Putamen (tissue), 1 donor: ENCODE measurements around the gene HADHB.
"Not testable (repeated sequence)": the region's sequence is repeated elsewhere in the genome, so short reads cannot be mapped to it uniquely, and the experiment has no call there.

ENCODE experiments used
- DNase-seq: peaks from one replicate; pipeline ENCODE4 v3.0.0-alpha.2; 2016; ENCODE audit warnings: low spot score

The HADHB gene

GRCh38 chr2:26245231-26245732, 543 bp downstream of the HADHB start:
- DNase-seq = peak; percentile 47

- DNase-seq = no peak
Measured at GRCh38 chr2:26245810-26246209, 1.1 kb downstream of the HADHB start.

GRCh38 chr2:26246818-26247217, 2.1 kb downstream of the HADHB start:
- no peak for DNase-seq

- no peak for DNase-seq
Measured at GRCh38 chr2:26249625-26250024, 4.9 kb downstream of the HADHB start.

GRCh38 chr2:26251893-26252292, 7.2 kb downstream of the HADHB start:
- peak; percentile 57 for DNase-seq

GRCh38 chr2:26255759-26256384, 11.1 kb downstream of the HADHB start:
- DNase-seq = no peak

- DNase-seq = not testable (repeated sequence)
Measured at GRCh38 chr2:26258836-26259235, 14.1 kb downstream of the HADHB start.

GRCh38 chr2:26268213-26268612, 23.5 kb downstream of the HADHB start:
- no peak for DNase-seq

- not testable (repeated sequence) for DNase-seq
Measured at GRCh38 chr2:26268670-26269385, 24.1 kb downstream of the HADHB start.

GRCh38 chr2:26269571-26270158, 24.9 kb downstream of the HADHB start:
- no peak for DNase-seq

- DNase-seq = no peak
Measured at GRCh38 chr2:26270373-26270772, 25.6 kb downstream of the HADHB start.

- DNase-seq = no peak
Measured at GRCh38 chr2:26273501-26273900, 28.8 kb downstream of the HADHB start.

GRCh38 chr2:26274058-26274613, 29.4 kb downstream of the HADHB start:
- no peak for DNase-seq

GRCh38 chr2:26276484-26277227, 31.9 kb downstream of the HADHB start:
- no peak for DNase-seq

- no peak for DNase-seq
Measured at GRCh38 chr2:26279886-26280285, 35.1 kb downstream of the HADHB start.

- DNase-seq = no peak
Measured at GRCh38 chr2:26281226-26281625, 36.5 kb downstream of the HADHB start.

- DNase-seq = no peak
Measured at GRCh38 chr2:26283606-26284005, 38.9 kb downstream of the HADHB start.

- no peak for DNase-seq
Measured at GRCh38 chr2:26284132-26284531, 39.4 kb downstream of the HADHB start.

- DNase-seq = no peak
Measured at GRCh38 chr2:26285931-26286330, 41.2 kb downstream of the HADHB start.

GRCh38 chr2:26290001-26290400, 45.3 kb downstream of the HADHB start:
- DNase-seq = no peak

- peak; percentile 55 for DNase-seq
Measured at GRCh38 chr2:26292646-26293045, 47.9 kb downstream of the HADHB start.

GRCh38 chr2:26295511-26295910, 50.8 kb downstream of the HADHB start:
- no peak for DNase-seq
